Measurements from ENCODE around the gene PELO.

DNA sequence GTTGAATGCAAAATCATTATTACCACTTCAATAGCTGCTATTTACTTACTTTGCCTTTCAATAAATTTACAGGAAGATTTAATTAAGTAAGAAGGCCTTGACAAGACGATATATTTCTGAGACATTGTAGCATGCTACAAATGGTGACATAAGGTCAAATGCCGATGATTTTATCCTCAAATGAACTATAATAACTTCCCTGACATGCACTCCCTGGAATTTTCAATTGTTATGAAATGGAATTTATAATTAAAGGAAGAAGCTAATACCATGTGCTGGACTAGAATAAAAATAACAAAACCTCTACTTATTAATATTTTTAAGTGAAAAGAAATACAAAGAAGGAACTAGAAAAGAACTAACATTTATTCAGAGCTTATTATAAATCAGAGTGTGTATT is 30.2 kb upstream of the PELO start:
- TF ChIP-seq, protein P1, sequence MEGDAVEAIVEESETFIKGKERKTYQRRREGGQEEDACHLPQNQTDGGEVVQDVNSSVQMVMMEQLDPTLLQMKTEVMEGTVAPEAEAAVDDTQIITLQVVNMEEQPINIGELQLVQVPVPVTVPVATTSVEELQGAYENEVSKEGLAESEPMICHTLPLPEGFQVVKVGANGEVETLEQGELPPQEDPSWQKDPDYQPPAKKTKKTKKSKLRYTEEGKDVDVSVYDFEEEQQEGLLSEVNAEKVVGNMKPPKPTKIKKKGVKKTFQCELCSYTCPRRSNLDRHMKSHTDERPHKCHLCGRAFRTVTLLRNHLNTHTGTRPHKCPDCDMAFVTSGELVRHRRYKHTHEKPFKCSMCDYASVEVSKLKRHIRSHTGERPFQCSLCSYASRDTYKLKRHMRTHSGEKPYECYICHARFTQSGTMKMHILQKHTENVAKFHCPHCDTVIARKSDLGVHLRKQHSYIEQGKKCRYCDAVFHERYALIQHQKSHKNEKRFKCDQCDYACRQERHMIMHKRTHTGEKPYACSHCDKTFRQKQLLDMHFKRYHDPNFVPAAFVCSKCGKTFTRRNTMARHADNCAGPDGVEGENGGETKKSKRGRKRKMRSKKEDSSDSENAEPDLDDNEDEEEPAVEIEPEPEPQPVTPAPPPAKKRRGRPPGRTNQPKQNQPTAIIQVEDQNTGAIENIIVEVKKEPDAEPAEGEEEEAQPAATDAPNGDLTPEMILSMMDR (IDR thresholded peaks at IDR 0.05): no peak
- TF ChIP-seq POLR2A (IDR thresholded peaks at IDR 0.05) (no peak), POLR2AphosphoS5 (IDR thresholded peaks at IDR 0.05; ENCODE audit: insufficient read depth in 1 of 2, low read depth in 1 of 2) (no peak)
